ENCODE results near the gene ST6GALNAC2. TPM values are rescaled to one million over a fixed set of nuclear protein-coding genes. Genes with fewer than 3 reads are reported as not detected.

Gene ST6GALNAC2
- polyA plus RNA-seq, 1 donor = 3.9 TPM

- H3K9me3 ChIP-seq (ENCODE audit: control insufficient read depth, low read depth, low read length) = peaks cover 6% of the 10 kb centered on the region
- DNase-seq = peak; percentile 92 to 95
- H3K27ac ChIP-seq (ENCODE audit: low read length) = peak overlapping the region; percentile 5
- peak overlapping the region; percentile 32 for H3K4me3 ChIP-seq (ENCODE audit: low read length)
- no CpG with 5 or more reads among the region's 27 CpGs for WGBS (ENCODE audit: insufficient coverage, low lambda C conversion rate)
- H3K27me3 ChIP-seq (ENCODE audit: control insufficient read depth, insufficient read depth, low read length) = peaks cover 51% of the 10 kb centered on the region
- H3K4me1 ChIP-seq (ENCODE audit: control insufficient read depth, insufficient read depth, low read length) = peaks cover 13% of the 10 kb centered on the region
- H3K36me3 ChIP-seq (ENCODE audit: control insufficient read depth, insufficient read depth, low read length) = no peaks in the 10 kb centered on the region
Observed at GRCh38 chr17:76540381-76541300, 45.0 kb downstream of the ST6GALNAC2 start.

DNA sequence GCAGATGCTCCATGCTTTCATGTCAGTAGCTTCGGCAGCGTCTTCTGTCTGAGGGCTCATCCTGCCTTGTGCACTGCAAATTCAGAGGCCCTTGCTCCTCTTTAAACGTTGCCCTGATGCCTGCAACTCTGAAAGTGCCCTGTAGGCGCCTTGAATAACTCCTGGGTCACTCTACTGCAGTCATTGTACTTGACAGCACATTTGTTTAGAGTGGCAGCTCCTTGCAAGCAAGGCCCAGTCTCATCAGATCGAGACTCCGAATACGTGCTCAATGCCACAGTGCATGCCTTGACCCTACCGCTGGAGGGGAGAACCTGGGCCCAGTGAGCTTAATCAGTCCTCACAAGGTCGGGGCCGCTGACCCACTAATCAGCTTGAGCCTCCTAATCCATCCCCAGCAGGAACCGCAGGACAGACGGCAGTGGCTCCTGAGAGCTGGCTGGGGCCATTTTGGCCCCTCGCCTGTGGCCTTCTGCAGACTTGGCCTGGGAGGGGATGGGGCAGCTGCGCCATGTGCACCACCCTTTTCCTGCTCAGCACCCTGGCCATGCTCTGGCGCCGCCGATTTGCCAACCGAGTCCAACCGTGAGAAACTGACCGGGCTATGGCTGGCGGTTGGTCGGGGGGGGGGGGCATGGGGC lies 45.9 kb downstream of the ST6GALNAC2 start, which contains the start of gene PRCD:
Gene PRCD (plus strand): TSS at position 414 of the 641 bp plus-strand sequence. CDS start 98 bp downstream, at position 512.
- Histone ChIP-seq H3K36me3 (ENCODE audit: control insufficient read depth, insufficient read depth, low read length) (no peaks in the 10 kb centered on the region), H3K27me3 (ENCODE audit: control insufficient read depth, insufficient read depth, low read length) (peaks cover 50% of the 10 kb centered on the region), H3K9me3 (ENCODE audit: control insufficient read depth, low read depth, low read length) (peaks cover 6% of the 10 kb centered on the region), H3K27ac (ENCODE audit: low read length) (peak within 1 kb of the TSS; percentile 5), H3K4me3 (ENCODE audit: low read length) (peak within 1 kb of the TSS; percentile 32), H3K4me1 (ENCODE audit: control insufficient read depth, insufficient read depth, low read length) (peaks cover 13% of the 10 kb centered on the region)
- DNase-seq = no peak
- WGBS (ENCODE audit: insufficient coverage, low lambda C conversion rate) = no CpG with 5 or more reads among the region's 22 CpGs

DNA sequence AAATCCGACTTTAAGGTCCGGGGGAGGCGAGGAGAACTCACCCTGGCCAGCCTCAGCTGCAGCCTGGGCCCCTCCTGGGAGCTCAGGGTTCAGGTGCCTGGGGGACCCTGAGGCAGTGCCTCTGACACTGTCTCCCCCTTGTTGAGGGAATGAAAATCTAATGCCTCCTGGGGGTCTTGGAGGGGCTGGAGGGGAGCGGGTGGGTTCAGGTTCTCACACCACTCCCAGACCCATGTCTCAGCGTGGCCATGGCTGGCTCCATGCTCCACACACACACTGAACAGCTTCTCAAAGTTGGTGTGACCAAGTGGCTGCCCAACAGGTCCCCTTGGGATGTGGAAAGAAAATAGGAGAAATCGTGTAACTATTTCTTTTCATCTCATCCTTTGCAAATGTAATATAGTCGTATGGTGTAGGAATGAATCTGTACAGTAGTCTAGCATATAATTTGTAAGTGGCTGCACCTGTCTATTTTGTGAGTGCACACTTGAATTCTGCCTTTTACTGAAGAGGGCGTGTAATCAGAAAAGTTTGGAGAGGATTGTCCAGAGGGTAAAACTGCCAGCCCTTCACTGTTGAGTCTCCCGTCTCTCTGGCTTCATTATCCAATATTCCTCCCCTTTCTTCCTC lies 46.6 kb downstream of the ST6GALNAC2 start:
- WGBS (ENCODE audit: insufficient coverage, low lambda C conversion rate) = 100% methylated on average over 1 of the region's 9 CpGs
- Histone ChIP-seq H3K4me1 (ENCODE audit: control insufficient read depth, insufficient read depth, low read length) (peaks cover 13% of the 10 kb centered on the region), H3K27ac (ENCODE audit: low read length) (no peak overlapping the region), H3K9me3 (ENCODE audit: control insufficient read depth, low read depth, low read length) (peaks cover 4% of the 10 kb centered on the region), H3K4me3 (ENCODE audit: low read length) (no peak overlapping the region), H3K27me3 (ENCODE audit: control insufficient read depth, insufficient read depth, low read length) (peaks cover 43% of the 10 kb centered on the region), H3K36me3 (ENCODE audit: control insufficient read depth, insufficient read depth, low read length) (no peaks in the 10 kb centered on the region)
- no peak for DNase-seq

DNA sequence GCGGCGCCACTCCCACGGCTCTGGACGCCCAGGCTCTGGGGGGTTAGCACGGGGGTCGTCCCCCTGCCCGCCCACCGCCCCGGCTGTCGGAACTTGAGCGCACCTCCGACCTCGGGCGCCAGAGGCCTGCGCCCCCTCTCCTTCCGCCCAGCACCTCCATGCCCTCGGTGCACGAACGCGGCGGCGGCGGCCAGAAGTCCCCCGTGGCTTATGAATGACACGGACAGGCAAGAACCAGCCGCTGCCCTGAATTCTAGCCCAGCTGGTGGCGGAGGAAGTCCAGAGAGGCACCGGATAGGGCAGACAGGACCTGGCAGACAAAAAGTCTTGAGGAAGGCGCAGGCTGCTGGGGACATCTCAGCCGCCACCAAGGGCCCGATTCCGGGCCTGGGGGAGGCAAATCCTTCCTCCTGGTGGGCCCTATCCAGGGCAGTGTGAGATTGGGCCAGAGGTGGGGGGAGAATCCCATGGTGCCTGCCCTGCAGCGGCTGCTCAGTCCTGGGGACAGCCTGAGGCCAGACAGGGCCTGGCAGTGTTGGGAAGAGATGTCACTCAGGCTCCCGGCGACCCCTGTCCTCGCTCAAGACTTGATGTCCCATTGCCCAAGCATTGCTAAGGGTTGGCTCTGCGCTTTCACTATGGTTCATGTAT lies 47.3 kb downstream of the ST6GALNAC2 start:
- WGBS (ENCODE audit: insufficient coverage, low lambda C conversion rate) = no CpG with 5 or more reads among the region's 37 CpGs
- Histone ChIP-seq H3K27me3 (ENCODE audit: control insufficient read depth, insufficient read depth, low read length) (peaks cover 36% of the 10 kb centered on the region), H3K4me1 (ENCODE audit: control insufficient read depth, insufficient read depth, low read length) (peaks cover 14% of the 10 kb centered on the region), H3K27ac (ENCODE audit: low read length) (no peak overlapping the region), H3K36me3 (ENCODE audit: control insufficient read depth, insufficient read depth, low read length) (no peaks in the 10 kb centered on the region), H3K4me3 (ENCODE audit: low read length) (peak overlapping the region; percentile 17), H3K9me3 (ENCODE audit: control insufficient read depth, low read depth, low read length) (peaks cover 3% of the 10 kb centered on the region)
- no peak for DNase-seq

- no peak for DNase-seq
- WGBS (ENCODE audit: insufficient coverage, low lambda C conversion rate) = no CpG with 5 or more reads among the region's 95 CpGs
- H3K4me1 ChIP-seq (ENCODE audit: control insufficient read depth, insufficient read depth, low read length) = peaks cover 21% of the 10 kb centered on the region
- H3K9me3 ChIP-seq (ENCODE audit: control insufficient read depth, low read depth, low read length) = peaks cover 3% of the 10 kb centered on the region
- H3K36me3 ChIP-seq (ENCODE audit: control insufficient read depth, insufficient read depth, low read length) = no peaks in the 10 kb centered on the region
- peak within 1 kb of the TSS; percentile 39 for H3K4me3 ChIP-seq (ENCODE audit: low read length)
- peak within 1 kb of the TSS; percentile 22 for H3K27ac ChIP-seq (ENCODE audit: low read length)
- peaks cover 31% of the 10 kb centered on the region for H3K27me3 ChIP-seq (ENCODE audit: control insufficient read depth, insufficient read depth, low read length)
Observed at GRCh38 chr17:76537578-76538280, 47.9 kb downstream of the ST6GALNAC2 start, which contains the start of gene CYGB. Gene CYGB (minus strand): TSS chr17:76537709. CDS start chr17:76537542, 167 bp downstream.

DNA sequence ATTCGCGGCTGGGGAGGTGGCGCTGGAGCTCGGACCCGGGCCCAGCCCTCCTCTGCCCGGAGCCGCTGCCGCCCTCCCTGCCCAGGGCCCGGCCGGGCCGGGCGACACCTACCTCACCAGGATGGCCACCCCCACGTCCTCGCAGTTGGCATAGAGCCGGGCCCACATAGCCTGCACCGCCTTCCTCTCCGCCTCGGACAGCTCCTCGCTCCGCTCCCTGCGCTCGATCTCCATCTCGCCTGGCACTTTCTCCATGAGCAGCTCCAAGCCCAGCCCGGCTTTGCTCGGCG lies 48.4 kb downstream of the ST6GALNAC2 start:
- H3K4me3 ChIP-seq (ENCODE audit: low read length) = peak overlapping the region; percentile 39
- DNase-seq = no peak
- WGBS (ENCODE audit: insufficient coverage, low lambda C conversion rate) = no CpG with 5 or more reads among the region's 26 CpGs
- H3K9me3 ChIP-seq (ENCODE audit: control insufficient read depth, low read depth, low read length) = peaks cover 3% of the 10 kb centered on the region
- no peak overlapping the region for H3K27ac ChIP-seq (ENCODE audit: low read length)
- peaks cover 22% of the 10 kb centered on the region for H3K4me1 ChIP-seq (ENCODE audit: control insufficient read depth, insufficient read depth, low read length)
- no peaks in the 10 kb centered on the region for H3K36me3 ChIP-seq (ENCODE audit: control insufficient read depth, insufficient read depth, low read length)
- H3K27me3 ChIP-seq (ENCODE audit: control insufficient read depth, insufficient read depth, low read length) = peaks cover 31% of the 10 kb centered on the region

GRCh38 chr17:76536511-76537287 lies 49.0 kb downstream of the ST6GALNAC2 start:
- no peaks in the 10 kb centered on the region for H3K36me3 ChIP-seq (ENCODE audit: control insufficient read depth, insufficient read depth, low read length)
- peaks cover 3% of the 10 kb centered on the region for H3K9me3 ChIP-seq (ENCODE audit: control insufficient read depth, low read depth, low read length)
- peaks cover 31% of the 10 kb centered on the region for H3K27me3 ChIP-seq (ENCODE audit: control insufficient read depth, insufficient read depth, low read length)
- H3K4me3 ChIP-seq (ENCODE audit: low read length) = peak overlapping the region; percentile 39
- WGBS (ENCODE audit: insufficient coverage, low lambda C conversion rate) = no CpG with 5 or more reads among the region's 25 CpGs
- peaks cover 22% of the 10 kb centered on the region for H3K4me1 ChIP-seq (ENCODE audit: control insufficient read depth, insufficient read depth, low read length)
- H3K27ac ChIP-seq (ENCODE audit: low read length) = peak overlapping the region; percentile 22
- no peak for DNase-seq

DNA sequence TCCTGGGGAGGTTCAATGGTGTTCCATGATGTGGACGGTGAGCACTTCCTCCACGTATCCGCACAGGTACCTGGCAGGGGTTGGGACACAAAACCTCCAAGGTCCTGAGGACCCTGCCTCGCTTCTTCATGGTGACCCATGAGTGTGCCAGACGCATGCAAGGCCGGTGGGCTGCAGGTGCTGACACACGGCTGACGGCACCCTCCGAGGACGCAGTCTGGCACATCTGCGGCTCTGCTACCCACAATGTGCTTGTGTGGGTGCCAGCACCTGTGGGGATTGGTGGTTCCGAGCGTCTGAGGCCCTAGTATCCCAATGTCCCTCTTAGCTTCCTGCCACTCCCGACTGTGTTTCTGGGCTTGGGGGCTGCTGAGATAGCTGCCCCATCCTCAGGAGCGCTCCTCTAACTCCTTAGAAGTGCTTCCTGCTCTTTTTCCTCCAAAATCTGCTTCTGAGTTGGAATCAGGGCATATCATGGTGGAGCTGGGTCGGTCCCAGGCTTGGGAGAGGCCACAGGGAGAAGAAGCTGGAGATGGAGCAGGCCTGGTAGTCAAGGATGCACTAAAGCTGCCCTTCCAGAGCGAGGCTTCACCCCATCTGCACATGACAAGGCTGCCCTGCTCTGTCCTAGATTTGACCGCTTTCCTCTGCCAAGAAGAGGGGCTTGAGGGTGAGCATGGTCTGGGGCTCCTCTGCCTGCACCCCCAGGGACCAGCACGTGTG lies 49.7 kb downstream of the ST6GALNAC2 start:
- Histone ChIP-seq H3K9me3 (ENCODE audit: control insufficient read depth, low read depth, low read length) (peaks cover 3% of the 10 kb centered on the region), H3K27me3 (ENCODE audit: control insufficient read depth, insufficient read depth, low read length) (peaks cover 31% of the 10 kb centered on the region), H3K4me1 (ENCODE audit: control insufficient read depth, insufficient read depth, low read length) (peaks cover 20% of the 10 kb centered on the region), H3K36me3 (ENCODE audit: control insufficient read depth, insufficient read depth, low read length) (no peaks in the 10 kb centered on the region), H3K4me3 (ENCODE audit: low read length) (no peak overlapping the region), H3K27ac (ENCODE audit: low read length) (no peak overlapping the region)
- no CpG with 5 or more reads among the region's 19 CpGs for WGBS (ENCODE audit: insufficient coverage, low lambda C conversion rate)
- DNase-seq = no peak

Measured in large intestine (tissue), 3 donors.